ENCODE data around the gene NFE2L3.

- TF ChIP-seq TAF1 (conservative IDR thresholded peaks at IDR 0.05) (no peak), CTCF (IDR thresholded peaks at IDR 0.05; ENCODE audit: low read depth, low read length, missing input control) (no peak), ZBTB33 (IDR thresholded peaks at IDR 0.05) (no peak), EGR1 (IDR thresholded peaks at IDR 0.05; ENCODE audit: low read depth in 2 of 2) (no peak), YY1 (IDR thresholded peaks at IDR 0.05) (no peak), REST (IDR thresholded peaks at IDR 0.05) (no peak), SP1 (IDR thresholded peaks at IDR 0.05) (no peak), JUND (IDR thresholded peaks at IDR 0.05) (no peak), GABPA (IDR thresholded peaks at IDR 0.05 in 1 of 2, conservative IDR thresholded peaks at IDR 0.05 in 1 of 2) (no peak), MAX (IDR thresholded peaks at IDR 0.05) (no peak), RXRA (IDR thresholded peaks at IDR 0.05) (no peak), RAD21 (IDR thresholded peaks at IDR 0.05) (no peak), FOXA1 (IDR thresholded peaks at IDR 0.05) (no peak)
These were observed 14.1 kb downstream of the NFE2L3 start for GRCh38 chr7:26165950-26166683.
